Measurements from ENCODE around the gene SUPT4H1. TPM values are rescaled to one million over a fixed set of nuclear protein-coding genes. Genes with fewer than 3 reads are reported as not detected.
"Not testable (repeated sequence)": the region's sequence is repeated elsewhere in the genome, so short reads cannot be mapped to it uniquely, and the experiment has no call there.

The SUPT4H1 gene
- polyA plus RNA-seq, 6 donors from 2014 or later: 77.4 to 128 (median 110) TPM

DNA sequence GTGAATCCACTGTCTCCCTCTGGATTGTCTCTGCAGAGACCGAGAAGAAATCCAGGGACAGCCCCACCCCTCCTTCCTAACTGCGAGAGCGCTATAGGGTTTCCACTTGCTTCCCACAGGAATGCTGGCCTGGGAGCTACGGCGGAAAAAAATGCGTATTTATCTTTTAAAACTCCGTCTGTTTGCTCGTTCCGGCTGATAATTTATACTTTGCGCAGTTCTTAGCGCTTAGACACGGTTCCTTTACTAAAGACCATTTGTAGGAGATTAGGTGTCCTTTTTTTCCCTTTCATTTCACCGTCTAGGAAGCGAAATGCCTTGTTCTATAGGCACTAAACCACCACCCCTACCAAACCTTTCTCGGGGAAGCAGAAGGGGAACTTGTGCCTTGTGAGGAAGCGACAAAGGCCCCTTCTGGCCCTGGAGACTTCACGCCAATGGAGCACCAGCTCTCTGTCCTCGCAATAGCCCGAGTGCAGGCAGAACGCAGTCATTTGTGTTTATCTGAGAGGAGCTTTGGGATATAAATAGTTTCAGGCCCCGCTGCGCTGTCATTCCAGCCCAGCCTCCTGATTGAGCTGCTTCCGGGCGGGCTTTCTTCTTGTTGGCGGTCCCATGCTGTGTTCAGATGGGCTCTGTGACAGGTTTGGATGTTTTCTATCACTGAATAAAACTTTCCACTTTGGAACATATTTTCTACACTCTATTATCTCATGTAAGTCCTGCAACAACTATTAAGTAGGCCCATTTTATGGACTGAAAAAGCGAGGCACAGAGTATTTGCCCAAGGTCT lies 791 bp upstream of the SUPT4H1 start:
- H3K27me3 Mint-ChIP-seq: no peaks in the 10 kb centered on the region
- peak; percentile 47 for DNase-seq

DNA sequence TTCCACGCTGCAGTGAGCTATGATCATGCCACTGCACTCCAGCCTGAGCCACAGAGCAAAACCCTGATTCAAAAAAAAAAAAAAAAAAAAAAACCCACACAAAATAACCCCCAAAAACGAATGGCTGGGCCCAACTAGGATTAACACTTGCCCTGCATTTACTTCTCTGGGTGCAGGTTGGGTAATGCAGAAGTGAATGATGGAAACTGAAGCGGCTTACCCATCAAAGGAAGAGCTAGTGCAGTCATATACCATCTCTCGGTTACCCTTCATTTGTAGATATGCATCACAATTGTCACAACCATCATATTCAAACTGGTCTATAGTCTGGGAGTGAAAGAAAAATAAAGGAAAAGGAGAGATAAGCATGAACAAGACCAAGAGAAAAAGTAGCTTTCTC lies 819 bp downstream of the SUPT4H1 start:
- Mint-ChIP-seq H3K4me1 (peaks cover 32 to 57% (median 40%) of the 10 kb centered on the region in 3 donors), H3K9me3 (no peaks in the 10 kb centered on the region), H3K27ac (peak overlapping the region in 5 of 6 donors; percentile 18 to 99 (median 97)), H3K36me3 (peaks cover 7 to 15% of the 10 kb centered on the region in 2 donors), H3K27me3 (no peaks in the 10 kb centered on the region), H3K4me3 (peak overlapping the region; percentile 95 to 100 (median 99))
- DNase-seq: no peak
- no peak for ATAC-seq (ENCODE audit: low read depth in 2 of 2)

More for the DNA sequence above, 791 bp upstream of the SUPT4H1 start:
- peak; percentile 31 for ATAC-seq (ENCODE audit: low read depth in 2 of 2)
- H3K4me3 Mint-ChIP-seq: peak overlapping the region; percentile 95 to 100 (median 99)
- peak overlapping the region; percentile 97 to 99 (median 98) for H3K27ac Mint-ChIP-seq
- H3K36me3 Mint-ChIP-seq: peaks cover 7 to 15% of the 10 kb centered on the region in 2 donors
- H3K4me1 Mint-ChIP-seq: peaks cover 32 to 48% (median 40%) of the 10 kb centered on the region in 3 donors
- no peaks in the 10 kb centered on the region for H3K9me3 Mint-ChIP-seq

DNA sequence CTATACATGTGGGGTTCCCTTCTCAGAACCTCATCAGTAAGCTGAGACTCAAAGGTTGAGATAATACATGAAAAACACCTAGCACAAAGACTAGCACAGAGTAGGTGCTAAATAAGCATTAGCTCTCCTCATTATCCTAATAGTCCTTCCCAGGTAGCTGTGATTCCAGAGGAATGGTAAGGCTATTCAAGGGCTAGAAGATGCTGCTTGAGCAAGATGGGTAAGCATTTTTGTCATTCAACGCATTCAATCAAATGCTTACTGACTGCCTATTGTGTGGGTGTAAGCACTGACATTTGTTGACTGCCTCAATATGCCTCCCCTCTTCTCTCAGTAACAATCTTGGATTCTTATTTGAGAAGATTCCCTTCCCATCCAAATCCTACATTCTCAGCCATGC lies 4.0 kb downstream of the SUPT4H1 start:
- H3K4me3 Mint-ChIP-seq: peak overlapping the region in 1 of 8 donors; percentile 76
- peak overlapping the region in 3 of 6 donors; percentile 65 to 99 (median 77) for H3K27ac Mint-ChIP-seq
- H3K36me3 Mint-ChIP-seq: peaks cover 7 to 26% of the 10 kb centered on the region in 2 donors
- DNase-seq (no peak), ATAC-seq (ENCODE audit: low read depth in 2 of 2) (no peak)
- H3K9me3 Mint-ChIP-seq: no peaks in the 10 kb centered on the region
- peaks cover 47 to 75% (median 59%) of the 10 kb centered on the region in 3 donors for H3K4me1 Mint-ChIP-seq
- H3K27me3 Mint-ChIP-seq: no peaks in the 10 kb centered on the region

- no peak for DNase-seq
- Mint-ChIP-seq H3K4me3 (peak overlapping the region; percentile 63 to 96 (median 86)), H3K4me1 (peaks cover 46 to 81% (median 64%) of the 10 kb centered on the region in 3 donors), H3K27ac (peak overlapping the region; percentile 94 to 100 (median 99)), H3K27me3 (no peaks in the 10 kb centered on the region), H3K36me3 (peaks cover 12 to 26% of the 10 kb centered on the region in 2 donors), H3K9me3 (no peaks in the 10 kb centered on the region)
- ATAC-seq (ENCODE audit: low read depth in 2 of 2): no peak
Measured at GRCh38 chr17:58345500-58345899, 6.5 kb downstream of the SUPT4H1 start.

GRCh38 chr17:58344791-58345157 lies 7.2 kb downstream of the SUPT4H1 start:
- peaks cover 12 to 24% of the 10 kb centered on the region in 2 donors for H3K36me3 Mint-ChIP-seq
- ATAC-seq (ENCODE audit: low read depth in 2 of 2) (peak; percentile 64 to 67), DNase-seq (peak; percentile 64)
- H3K27ac Mint-ChIP-seq: peak overlapping the region; percentile 94 to 100 (median 99)
- peaks cover 51 to 88% (median 68%) of the 10 kb centered on the region in 3 donors for H3K4me1 Mint-ChIP-seq
- H3K27me3 Mint-ChIP-seq: no peaks in the 10 kb centered on the region
- no peaks in the 10 kb centered on the region for H3K9me3 Mint-ChIP-seq
- H3K4me3 Mint-ChIP-seq: peak overlapping the region; percentile 83 to 96 (median 88)

- H3K4me3 Mint-ChIP-seq: peak overlapping the region; percentile 83 to 96 (median 88)
- H3K36me3 Mint-ChIP-seq: peaks cover 6 to 19% of the 10 kb centered on the region in 2 donors
- DNase-seq (peak; percentile 91), ATAC-seq (ENCODE audit: low read depth in 2 of 2) (peak; percentile 85 to 89)
- peaks cover 50 to 89% (median 67%) of the 10 kb centered on the region in 3 donors for H3K4me1 Mint-ChIP-seq
- H3K9me3 Mint-ChIP-seq: no peaks in the 10 kb centered on the region
- no peaks in the 10 kb centered on the region for H3K27me3 Mint-ChIP-seq
- peak overlapping the region; percentile 94 to 100 (median 99) for H3K27ac Mint-ChIP-seq
Measured at GRCh38 chr17:58344047-58344790, 7.8 kb downstream of the SUPT4H1 start.

DNA sequence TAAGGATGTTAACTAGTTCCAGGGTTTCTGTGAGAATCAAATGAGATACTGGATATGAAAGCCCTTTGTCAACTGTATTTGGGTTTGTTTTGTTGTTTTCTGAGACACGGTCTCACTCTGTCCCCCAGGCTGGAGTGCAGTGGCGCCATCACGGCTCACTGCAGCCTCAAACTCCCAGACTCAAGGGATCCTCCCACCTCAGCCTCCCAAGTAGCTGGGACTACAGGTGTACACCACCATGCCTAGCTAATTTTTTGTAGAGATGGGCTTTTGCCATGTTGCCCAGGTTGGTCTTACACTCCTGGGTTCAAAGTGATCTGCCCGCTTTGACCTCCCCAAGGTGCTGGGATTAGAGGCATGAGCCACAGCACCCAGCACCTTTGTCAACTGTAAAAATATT lies 8.9 kb downstream of the SUPT4H1 start:
- peaks cover 6 to 11% of the 10 kb centered on the region in 2 donors for H3K36me3 Mint-ChIP-seq
- ATAC-seq (ENCODE audit: low read depth in 2 of 2) (no peak), DNase-seq (no peak)
- H3K4me1 Mint-ChIP-seq: peaks cover 54 to 92% (median 69%) of the 10 kb centered on the region in 3 donors
- no peaks in the 10 kb centered on the region for H3K27me3 Mint-ChIP-seq
- H3K27ac Mint-ChIP-seq: peak overlapping the region; percentile 97 to 100 (median 99)
- no peaks in the 10 kb centered on the region for H3K9me3 Mint-ChIP-seq
- peak overlapping the region; percentile 83 to 96 (median 88) for H3K4me3 Mint-ChIP-seq

GRCh38 chr17:58341861-58342475 lies 10.0 kb downstream of the SUPT4H1 start:
- Mint-ChIP-seq H3K27ac (peak overlapping the region; percentile 97 to 100 (median 98)), H3K27me3 (no peaks in the 10 kb centered on the region), H3K4me1 (peaks cover 61 to 94% (median 79%) of the 10 kb centered on the region in 3 donors), H3K9me3 (no peaks in the 10 kb centered on the region), H3K36me3 (peaks cover 6 to 11% of the 10 kb centered on the region in 2 donors), H3K4me3 (peak overlapping the region; percentile 77 to 96 (median 86))
- DNase-seq (no peak), ATAC-seq (ENCODE audit: low read depth in 2 of 2) (no peak)

DNA sequence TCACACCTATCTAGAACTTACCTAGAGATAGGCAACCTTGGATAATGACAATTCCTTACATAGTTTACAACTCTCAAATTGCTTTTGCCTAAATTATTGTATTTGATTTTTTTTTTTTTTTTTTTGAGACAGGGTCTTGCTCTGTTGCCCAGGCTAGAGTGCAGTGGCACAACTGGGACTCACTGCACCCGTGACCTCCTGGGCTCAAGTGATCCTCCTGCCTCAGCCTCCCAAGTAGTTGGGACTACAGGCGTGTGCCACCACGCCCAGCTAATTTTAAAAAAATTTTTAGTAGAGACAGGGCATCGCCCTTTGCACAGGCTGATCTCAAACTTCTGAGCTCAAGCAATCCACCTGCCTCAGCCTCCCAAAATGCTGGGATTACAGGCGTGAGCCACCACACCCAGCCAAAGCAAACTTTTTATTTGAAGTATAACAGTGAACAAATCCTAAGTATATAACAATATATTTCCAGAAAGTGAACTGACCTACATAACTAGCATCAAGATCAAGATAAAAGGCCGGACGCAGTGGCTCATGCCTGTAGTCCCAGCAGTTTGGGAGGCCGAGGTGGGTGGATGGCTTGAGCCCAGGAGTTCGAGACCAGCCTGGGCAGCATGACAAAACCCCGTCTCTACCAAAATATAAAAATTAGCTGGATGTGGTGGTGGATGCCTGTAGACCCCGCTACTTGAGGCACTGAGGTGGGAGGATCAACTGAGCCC lies 10.7 kb downstream of the SUPT4H1 start:
- H3K27ac Mint-ChIP-seq: peak overlapping the region; percentile 97 to 100 (median 98)
- ATAC-seq (ENCODE audit: low read depth in 2 of 2); H3K9me3 Mint-ChIP-seq; H3K27me3 Mint-ChIP-seq; DNase-seq: not testable (repeated sequence)
- H3K4me1 Mint-ChIP-seq: peaks cover 68 to 98% (median 86%) of the 10 kb centered on the region in 3 donors
- H3K4me3 Mint-ChIP-seq: peak overlapping the region; percentile 35 to 100 (median 91)
- peaks cover 6 to 11% of the 10 kb centered on the region in 2 donors for H3K36me3 Mint-ChIP-seq

DNA sequence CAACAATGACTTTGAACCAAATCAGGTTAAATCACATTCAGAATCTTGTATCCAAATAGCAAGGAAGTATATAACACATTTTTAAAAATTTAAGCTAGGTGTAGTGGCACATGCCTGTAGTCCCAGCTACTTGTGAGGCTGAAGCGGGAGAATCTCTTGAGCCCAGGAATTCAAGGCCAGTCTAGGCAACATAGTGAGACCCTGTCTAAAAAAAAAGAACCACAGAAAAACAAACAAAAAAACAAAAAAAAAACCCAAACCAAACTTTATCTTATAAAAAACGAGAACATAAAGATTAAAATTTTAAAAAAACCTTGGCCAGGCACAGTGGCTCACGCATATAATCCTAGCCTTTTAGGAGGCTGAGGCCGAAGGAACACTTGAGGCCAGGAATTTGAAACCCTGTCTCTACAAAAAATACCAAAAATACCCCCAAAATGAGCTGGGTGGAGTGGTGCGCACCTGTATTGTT lies 11.6 kb downstream of the SUPT4H1 start:
- no peaks in the 10 kb centered on the region for H3K9me3 Mint-ChIP-seq
- peaks cover 6 to 9% of the 10 kb centered on the region in 2 donors for H3K36me3 Mint-ChIP-seq
- ATAC-seq (ENCODE audit: low read depth in 2 of 2) (no peak), DNase-seq (no peak)
- H3K4me1 Mint-ChIP-seq: peaks cover 75 to 98% (median 89%) of the 10 kb centered on the region in 3 donors
- H3K27me3 Mint-ChIP-seq: no peaks in the 10 kb centered on the region
- peak overlapping the region; percentile 91 to 100 (median 100) for H3K4me3 Mint-ChIP-seq
- H3K27ac Mint-ChIP-seq: peak overlapping the region; percentile 85 to 100 (median 100)

DNA sequence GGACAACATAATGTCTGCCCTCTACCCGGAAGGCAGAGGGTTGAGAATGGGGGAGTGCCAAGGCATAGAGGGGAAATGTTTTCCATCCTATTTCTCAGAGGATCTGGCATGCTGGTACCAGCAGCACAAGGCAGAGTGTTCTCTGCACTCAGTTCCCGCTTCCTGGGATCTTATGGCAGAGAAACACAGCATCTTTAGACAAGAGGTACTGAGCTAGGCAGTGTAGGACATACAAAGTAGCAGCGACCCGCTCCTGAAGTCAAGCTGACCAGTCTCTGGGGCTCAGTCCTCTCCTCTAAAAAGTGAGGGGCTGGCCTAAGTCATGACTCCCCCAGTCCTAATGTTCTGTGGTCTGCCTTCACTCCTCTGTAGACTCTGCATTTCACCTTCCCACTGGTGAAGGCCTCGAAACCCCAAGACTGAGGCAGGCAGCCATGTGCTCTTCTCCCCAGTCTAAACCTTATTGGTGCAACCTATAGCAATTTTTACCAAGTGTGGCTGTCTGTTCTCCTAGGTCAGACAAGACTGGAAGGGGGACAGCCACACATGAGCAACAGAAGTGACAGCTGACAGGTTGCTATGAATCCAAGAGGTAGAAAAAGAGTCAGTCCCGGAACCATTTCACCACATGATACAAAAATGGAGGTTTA lies 12.1 kb downstream of the SUPT4H1 start:
- H3K27me3 Mint-ChIP-seq: no peaks in the 10 kb centered on the region
- H3K9me3 Mint-ChIP-seq: no peaks in the 10 kb centered on the region
- peak overlapping the region; percentile 91 to 100 (median 100) for H3K4me3 Mint-ChIP-seq
- no peak for ATAC-seq (ENCODE audit: low read depth in 2 of 2)
- H3K27ac Mint-ChIP-seq: peak overlapping the region; percentile 93 to 100 (median 100)
- peaks cover 3 to 6% of the 10 kb centered on the region in 2 donors for H3K36me3 Mint-ChIP-seq
- H3K4me1 Mint-ChIP-seq: peaks cover 72 to 98% (median 88%) of the 10 kb centered on the region in 3 donors
- no peak for DNase-seq
